GM12801 (cell line): ENCODE data around the gene TRPV6.

Source experiments
- TF ChIP-seq, protein P1 (sequence below): IDR thresholded peaks from one replicate; pipeline ENCODE4 v1.5.1; 2011; ENCODE audit warnings: control low read depth; ENCODE audit not compliant: insufficient read length; ENCODE audit errors: extremely low read depth

The TRPV6 gene

DNA sequence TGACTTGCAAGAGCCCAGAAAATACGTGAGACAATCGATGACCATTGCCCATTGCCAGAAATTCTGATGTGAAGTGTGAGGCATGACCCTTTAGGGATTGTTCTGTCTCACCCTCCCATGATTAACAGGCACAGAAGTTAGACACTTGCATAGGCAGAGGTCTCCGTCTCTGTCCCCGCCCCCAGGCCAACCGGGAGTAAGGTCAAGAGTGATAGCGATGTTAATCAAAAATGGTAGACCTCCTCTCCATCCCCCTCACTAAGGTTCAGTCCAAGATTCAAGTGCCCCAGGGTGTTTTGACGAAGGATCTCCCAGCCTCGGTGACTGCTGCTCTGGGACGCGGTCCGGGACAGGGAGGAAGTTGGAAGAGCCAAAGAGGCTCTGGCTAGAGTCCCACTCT is 22.7 kb upstream of the TRPV6 start:
- TF ChIP-seq, protein P1, sequence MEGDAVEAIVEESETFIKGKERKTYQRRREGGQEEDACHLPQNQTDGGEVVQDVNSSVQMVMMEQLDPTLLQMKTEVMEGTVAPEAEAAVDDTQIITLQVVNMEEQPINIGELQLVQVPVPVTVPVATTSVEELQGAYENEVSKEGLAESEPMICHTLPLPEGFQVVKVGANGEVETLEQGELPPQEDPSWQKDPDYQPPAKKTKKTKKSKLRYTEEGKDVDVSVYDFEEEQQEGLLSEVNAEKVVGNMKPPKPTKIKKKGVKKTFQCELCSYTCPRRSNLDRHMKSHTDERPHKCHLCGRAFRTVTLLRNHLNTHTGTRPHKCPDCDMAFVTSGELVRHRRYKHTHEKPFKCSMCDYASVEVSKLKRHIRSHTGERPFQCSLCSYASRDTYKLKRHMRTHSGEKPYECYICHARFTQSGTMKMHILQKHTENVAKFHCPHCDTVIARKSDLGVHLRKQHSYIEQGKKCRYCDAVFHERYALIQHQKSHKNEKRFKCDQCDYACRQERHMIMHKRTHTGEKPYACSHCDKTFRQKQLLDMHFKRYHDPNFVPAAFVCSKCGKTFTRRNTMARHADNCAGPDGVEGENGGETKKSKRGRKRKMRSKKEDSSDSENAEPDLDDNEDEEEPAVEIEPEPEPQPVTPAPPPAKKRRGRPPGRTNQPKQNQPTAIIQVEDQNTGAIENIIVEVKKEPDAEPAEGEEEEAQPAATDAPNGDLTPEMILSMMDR, result no peak

DNA sequence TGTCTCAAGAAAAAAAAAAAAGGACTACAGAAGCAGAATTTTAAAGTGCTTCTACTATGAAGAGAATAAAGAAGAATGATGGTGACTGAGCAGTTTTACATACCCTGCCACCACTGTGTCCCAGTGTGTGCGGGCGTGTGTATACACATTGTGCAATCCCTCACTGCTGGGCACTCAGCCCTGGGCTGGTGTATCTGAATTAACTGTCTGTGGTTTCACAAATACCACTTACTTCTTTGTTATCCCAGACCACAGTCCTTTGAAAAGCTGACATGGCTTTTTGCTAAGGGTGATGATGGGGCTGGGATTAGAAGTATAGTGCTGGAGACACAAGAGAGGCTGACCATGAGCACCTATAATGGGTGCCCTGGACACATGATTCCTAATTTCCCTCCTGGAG is 21.1 kb upstream of the TRPV6 start:
- TF ChIP-seq, protein P1, result no peak

DNA sequence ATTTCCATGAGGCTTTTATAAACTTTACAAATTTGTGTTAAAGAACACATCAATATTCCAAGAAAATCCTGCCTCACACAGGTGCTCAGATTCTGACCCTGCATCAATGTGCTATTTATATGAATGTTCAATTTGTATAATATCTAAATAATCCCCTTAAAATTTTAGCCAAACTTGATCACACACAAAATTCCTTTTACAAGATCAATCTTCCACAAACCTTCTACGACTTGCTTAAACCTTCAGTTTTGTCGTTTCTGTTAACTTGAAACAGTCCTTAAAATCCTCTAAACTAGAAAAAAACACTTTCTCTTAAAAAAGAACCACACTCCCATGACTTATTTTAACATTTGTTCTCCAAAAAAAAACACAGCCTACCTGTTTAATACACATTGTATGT is 20.2 kb upstream of the TRPV6 start:
- TF ChIP-seq, protein P1, result no peak

DNA sequence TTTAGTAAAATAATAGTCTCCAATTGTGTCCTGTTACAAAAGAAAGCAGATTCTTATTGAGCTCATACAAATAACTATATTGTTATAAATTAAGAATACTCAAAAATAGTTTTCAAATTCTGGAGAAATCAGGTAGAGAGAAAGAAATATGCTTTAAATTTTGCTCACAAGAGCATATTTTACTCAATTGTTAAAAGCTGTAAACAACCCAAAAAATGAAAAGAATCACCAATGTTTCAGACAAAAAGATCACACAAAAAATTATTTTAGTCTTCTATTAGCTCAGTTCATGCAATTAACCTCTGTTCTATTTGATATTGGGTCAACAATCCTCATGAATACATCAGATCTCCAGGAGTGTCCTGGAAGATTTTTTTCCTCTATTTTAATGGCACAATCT is 18.6 kb upstream of the TRPV6 start:
- TF ChIP-seq, protein P1, result no peak

DNA sequence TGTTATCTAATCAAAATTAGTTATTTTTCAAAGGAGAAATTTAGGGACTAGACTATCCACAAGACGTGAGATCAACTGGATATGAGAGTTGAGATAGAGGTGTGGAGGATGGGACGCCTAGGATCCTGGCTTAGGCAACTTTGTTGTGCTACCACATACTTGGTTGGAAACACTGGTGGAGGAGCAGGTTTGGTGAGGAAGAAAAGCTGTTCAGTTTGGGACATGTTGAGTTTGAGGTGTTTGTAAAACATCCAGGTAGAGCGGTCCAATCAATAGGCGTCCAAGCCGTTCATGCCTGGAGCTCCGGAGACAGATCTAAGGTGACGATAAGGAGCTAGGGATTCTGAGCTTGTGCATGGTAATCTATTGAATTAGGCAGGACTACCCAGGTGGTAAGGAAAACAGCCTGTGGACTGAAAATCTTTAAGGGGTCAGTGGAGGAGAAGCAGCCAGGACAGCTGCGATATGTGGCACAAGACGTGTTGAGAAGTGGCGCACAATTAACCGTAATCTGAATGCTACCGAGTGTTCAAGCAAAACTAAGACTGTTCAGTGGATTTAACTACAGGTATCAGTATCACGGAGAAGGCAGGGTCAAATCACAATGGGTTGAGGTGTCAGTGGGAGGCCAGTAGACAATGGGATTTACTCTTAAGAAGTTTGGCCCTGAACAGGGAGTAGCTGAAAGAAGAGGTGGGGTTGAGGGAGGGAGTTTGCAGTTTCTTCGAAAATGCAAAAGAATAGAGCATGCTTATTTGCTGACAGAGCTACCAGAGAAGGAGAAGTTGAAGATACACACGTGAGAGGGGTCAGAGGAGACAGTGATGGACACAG is 16.1 kb upstream of the TRPV6 start:
- TF ChIP-seq, protein P1, result no peak

DNA sequence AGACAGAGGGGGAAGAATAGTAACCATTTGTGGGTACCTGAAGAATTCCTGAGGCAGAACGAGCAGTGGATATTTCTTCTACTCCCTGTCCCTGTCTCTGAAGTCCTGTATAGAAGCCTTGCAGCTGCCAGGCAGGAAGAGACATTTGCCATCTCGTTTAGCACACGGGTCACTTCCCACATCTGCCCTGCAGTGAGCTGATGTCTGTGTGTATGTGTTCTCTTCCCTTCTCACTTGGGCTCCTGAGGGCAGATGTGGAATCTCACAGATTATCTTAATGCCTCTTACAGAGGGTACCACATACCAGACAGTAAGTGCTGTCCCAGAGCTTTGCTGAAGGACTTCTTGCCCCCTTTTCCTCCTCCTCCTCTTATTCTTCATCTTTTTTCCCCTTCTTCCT is 14.1 kb upstream of the TRPV6 start:
- TF ChIP-seq, protein P1, result no peak

DNA sequence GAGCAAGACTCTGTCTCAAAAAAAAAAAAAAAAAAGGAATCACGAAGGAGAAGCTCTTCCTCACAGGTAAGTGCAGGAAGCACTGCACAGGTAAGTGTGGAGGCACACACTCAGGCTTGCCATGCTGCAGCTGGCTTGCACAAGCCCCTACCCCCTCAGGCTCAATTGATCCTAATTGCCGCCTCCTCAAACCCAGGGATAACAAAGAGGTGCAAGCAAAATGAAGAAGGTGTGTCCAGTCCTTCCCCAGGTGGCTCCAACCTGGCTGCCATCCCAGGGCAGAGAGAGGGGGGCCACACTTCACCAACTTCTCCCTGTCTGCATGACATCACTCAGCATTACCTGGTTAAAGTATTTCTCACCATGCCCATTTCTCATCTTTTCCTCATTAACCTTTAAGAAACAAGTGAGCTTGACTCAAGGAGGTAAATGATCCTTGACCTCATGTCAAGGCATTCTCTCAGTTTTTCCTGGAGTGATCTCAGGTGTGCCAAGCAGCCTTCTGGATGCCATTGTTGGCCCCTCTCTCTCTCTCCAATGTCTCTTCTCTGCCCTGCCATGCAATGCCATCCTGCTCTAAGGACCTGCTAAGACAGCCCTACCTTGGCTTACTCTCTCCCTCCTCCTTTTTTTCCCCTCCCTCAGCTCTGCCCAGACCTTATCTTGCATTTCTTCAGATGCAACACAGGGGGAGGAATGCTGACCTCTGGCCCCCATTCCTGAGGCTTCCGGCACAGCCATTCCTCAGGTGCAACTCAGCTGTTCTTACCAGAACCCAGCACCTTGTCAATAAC is 13.0 kb upstream of the TRPV6 start:
- TF ChIP-seq, protein P1, result no peak
